Measurements from ENCODE around the gene ALAS1. TPM values are rescaled to one million over a fixed set of nuclear protein-coding genes. Genes with fewer than 3 reads are reported as not detected.
A peak's percentile ranks its signal among the peaks of the same experiment; 100 is the strongest.

Gene ALAS1
- total and polyA plus RNA-seq, 2 of the 13 experiments (the other 11 are each of a cell fraction or from before 2014, with no cell fraction given) = 36.0 to 43.2 TPM

GRCh38 chr3:52176951-52177700, 20.8 kb upstream of the ALAS1 start (continued):
- no peak for TF ChIP-seq GPN1 (CRISPR knock-in tag; IDR thresholded peaks at IDR 0.05; ENCODE audit: borderline replicate concordance)
- TF ChIP-seq SMARCC2 (IDR thresholded peaks at IDR 0.05) = no peak
- no peak for TF ChIP-seq MZF1 (CRISPR knock-in tag; IDR thresholded peaks at IDR 0.05; ENCODE audit: borderline replicate concordance)
- TF ChIP-seq KDM2A (CRISPR knock-in tag; IDR thresholded peaks at IDR 0.05; ENCODE audit: borderline replicate concordance, low read depth) = no peak
- TF ChIP-seq RFX1 (IDR thresholded peaks at IDR 0.05) = no peak
- TF ChIP-seq ETV6 (CRISPR knock-in tag; conservative IDR thresholded peaks at IDR 0.05) = no peak; the same call in 1 of the 2 replicates
- TF ChIP-seq, protein P1, sequence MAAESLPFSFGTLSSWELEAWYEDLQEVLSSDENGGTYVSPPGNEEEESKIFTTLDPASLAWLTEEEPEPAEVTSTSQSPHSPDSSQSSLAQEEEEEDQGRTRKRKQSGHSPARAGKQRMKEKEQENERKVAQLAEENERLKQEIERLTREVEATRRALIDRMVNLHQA (CRISPR knock-in tag; IDR thresholded peaks at IDR 0.05) = no peak
- TF ChIP-seq HOXD1 (CRISPR knock-in tag; IDR thresholded peaks at IDR 0.05) = no peak
- TF ChIP-seq ZNF430 (CRISPR knock-in tag; IDR thresholded peaks at IDR 0.05) = no peak
- peak; percentile 86 for TF ChIP-seq SALL1 (CRISPR knock-in tag; IDR thresholded peaks at IDR 0.05)
- peak; percentile 32; the same call in 1 of the 2 replicates for TF ChIP-seq ZBTB21 (CRISPR knock-in tag; IDR thresholded peaks at IDR 0.05)
- peak; percentile 34; the same call in 1 of the 2 replicates for TF ChIP-seq FOXA1 (IDR thresholded peaks at IDR 0.05)
- peak; percentile 92 for TF ChIP-seq FOXA1 (CRISPR knock-in tag; IDR thresholded peaks at IDR 0.05)
- no peak for TF ChIP-seq MXD4 (CRISPR knock-in tag; IDR thresholded peaks at IDR 0.05)
- TF ChIP-seq ZNF75D (CRISPR knock-in tag; IDR thresholded peaks at IDR 0.05; ENCODE audit: borderline replicate concordance) = no peak
- no peak for TF ChIP-seq ZNF10 (CRISPR knock-in tag; IDR thresholded peaks at IDR 0.05; ENCODE audit: borderline replicate concordance, low read depth)
- TF ChIP-seq ZIK1 (CRISPR knock-in tag; IDR thresholded peaks at IDR 0.05; ENCODE audit: borderline replicate concordance, low read depth) = no peak
- TF ChIP-seq SALL2 (CRISPR knock-in tag; IDR thresholded peaks at IDR 0.05) = no peak; the same call in 1 of the 2 replicates
- peak; percentile 7; the same call in 1 of the 2 replicates for TF ChIP-seq SOX5 (CRISPR knock-in tag; IDR thresholded peaks at IDR 0.05; ENCODE audit: borderline replicate concordance)
- TF ChIP-seq ZNF264 (CRISPR knock-in tag; IDR thresholded peaks at IDR 0.05) = no peak
- TF ChIP-seq KLF13 (CRISPR knock-in tag; IDR thresholded peaks at IDR 0.05) = no peak
- TF ChIP-seq HNRNPL (IDR thresholded peaks at IDR 0.05; ENCODE audit: low read depth, low read length) = peak; percentile 95
- no peak for TF ChIP-seq ARNT (IDR thresholded peaks at IDR 0.05)
- no peak for TF ChIP-seq ZNF567 (CRISPR knock-in tag; IDR thresholded peaks at IDR 0.05; ENCODE audit: borderline replicate concordance)
- peak; percentile 79 for TF ChIP-seq ZFX (CRISPR knock-in tag; IDR thresholded peaks at IDR 0.05; ENCODE audit: low read depth)
- TF ChIP-seq GATA4 (IDR thresholded peaks at IDR 0.05; ENCODE audit: borderline replicate concordance, low read depth) = no peak; the same call in 1 of the 2 replicates
- TF ChIP-seq JUNB (CRISPR knock-in tag; IDR thresholded peaks at IDR 0.05; ENCODE audit: borderline replicate concordance) = no peak
- TF ChIP-seq ZBTB7B (CRISPR knock-in tag; IDR thresholded peaks at IDR 0.05) = peak; percentile 84; the same call in 1 of the 2 replicates

Data from HepG2 (cell line).